GM18508 (cell line): ENCODE data around the gene CLDND1.
"Not testable (repeated sequence)": the region's sequence is repeated elsewhere in the genome, so short reads cannot be mapped to it uniquely, and the experiment has no call there.

Experiments used
- ATAC-seq: cut with Tn5 transposase; IDR thresholded peaks from one replicate; pipeline ENCODE4 v1.9.1; 2021; ENCODE audit warnings: moderate number of reproducible peaks; ENCODE audit not compliant: insufficient read depth, unreplicated experiment

CLDND1 gene

DNA sequence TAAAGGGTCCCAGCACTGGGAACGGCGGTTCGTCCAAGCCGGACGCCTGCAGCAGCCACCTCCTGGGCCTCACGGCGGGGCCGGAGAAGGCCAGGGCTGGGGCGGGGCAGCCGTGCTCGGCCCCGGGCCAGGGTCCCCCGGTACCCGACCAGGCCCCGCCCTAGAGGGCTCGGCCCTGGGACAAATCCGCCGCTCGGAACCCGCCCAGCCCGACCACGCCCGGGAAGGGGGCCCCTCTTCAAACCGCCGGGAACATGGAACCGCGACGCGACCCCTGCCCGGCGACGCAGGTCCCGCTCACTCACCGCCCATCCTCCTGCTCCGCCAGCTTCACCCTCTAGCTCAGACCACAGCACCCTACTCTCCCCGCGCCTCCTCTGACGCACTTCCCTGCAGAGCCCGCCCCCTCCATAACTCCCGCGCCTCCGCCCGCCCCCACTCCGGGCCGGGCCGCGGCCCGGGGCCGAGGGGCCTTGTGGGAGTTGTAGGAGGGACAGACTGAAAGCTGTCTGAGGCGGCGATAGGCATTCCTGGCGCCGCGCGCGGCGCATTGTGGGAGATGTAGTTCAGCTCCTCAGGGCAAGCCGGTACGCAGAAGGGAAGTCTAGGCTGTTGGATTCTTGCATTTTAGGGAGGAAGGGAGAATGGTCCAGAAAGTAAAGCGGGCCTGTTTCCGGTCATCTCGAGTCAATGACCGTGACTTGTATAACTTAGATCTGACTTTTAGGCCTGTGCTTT is at the start of gene CLDND1:
Gene CLDND1 (minus strand): TSS at position 359 of the 738 bp plus-strand sequence. CDS start 1,478 bp downstream, outside the sequence.
- peak; percentile 67 for ATAC-seq

DNA sequence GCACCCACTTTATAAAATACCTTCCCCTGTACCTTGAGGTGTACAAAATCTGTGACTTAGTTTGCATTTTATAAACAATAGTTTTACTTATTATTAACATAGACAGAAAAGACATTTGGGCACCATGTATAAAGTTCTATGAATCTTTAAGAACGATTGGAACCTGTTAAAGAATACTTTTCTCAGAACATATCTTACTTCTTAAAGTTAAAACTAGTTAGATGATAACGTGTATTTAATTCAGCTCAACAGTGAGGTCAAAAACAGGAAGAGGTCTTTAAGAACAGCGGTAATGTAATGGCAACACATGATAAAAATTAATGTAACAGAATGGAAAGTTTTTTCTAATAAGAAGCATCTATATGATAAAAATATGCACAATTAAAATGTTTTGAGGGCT is 45.7 kb upstream of the CLDND1 start:
- ATAC-seq, result no peak

DNA sequence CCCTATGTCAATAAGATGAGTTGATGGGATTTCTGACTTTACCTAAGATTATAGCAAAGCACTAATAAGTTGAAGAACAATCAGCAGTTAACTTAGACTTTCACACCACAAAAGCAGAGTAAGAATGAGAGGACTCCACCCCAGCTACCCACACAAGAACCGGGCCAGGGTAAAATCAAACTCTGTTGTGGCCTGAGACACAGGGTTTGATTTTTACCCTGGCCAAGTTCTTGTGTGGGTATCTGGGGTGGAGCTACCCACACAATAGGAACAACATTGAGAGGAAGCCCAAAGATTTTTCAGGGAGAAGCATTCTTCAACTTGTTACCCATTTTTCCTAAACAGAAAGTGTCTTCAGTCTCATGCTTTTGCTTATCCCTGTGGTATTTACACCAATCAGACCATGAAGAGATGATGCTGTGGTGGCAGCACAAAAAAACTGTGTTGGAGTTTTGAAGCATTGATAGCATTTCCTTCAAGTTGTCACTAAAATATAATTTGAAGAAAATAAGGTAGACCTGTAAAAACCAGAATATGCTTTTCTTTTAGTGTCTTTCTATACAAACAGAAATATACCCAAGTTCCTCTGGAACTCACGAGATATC is 45.1 kb upstream of the CLDND1 start:
- ATAC-seq, result no peak

DNA sequence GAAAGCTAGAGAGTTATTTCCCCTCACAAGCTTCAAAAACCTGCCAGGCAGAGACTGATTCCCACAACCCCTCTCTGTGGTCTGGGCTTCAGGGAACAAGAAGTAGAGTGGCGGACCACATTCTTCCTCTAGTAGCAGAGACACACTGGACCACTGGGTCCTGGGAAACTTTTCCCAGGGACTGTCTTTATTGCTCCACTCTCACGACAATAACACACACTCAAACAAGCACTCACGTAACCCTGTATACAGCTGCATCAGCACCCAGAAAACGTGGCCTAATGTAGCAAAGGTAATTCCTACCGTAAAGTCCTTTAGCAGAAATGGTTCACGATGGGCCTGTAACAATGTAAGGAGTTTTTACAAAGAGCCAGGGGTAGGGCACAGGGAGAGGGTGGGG is 43.1 kb upstream of the CLDND1 start:
- ATAC-seq, result no peak

DNA sequence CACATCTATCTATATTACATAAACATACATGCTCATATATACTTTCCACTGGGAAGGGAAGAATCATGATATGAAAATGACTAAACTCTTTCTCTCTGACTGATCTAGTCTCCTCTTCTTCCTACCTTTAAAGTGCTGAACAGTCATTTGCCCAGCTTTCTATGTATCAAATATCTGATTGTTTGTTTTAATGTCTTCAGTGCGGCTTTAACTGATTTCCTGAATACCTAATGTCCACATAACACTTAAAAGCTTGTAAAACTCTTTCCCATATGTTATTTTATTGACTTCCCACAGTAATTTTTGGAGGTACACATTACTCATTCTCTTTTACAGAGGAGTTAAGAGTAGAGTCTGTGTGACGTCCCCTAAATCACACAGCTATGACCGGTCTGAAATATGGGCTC is 42.5 kb upstream of the CLDND1 start:
- ATAC-seq, result no peak

DNA sequence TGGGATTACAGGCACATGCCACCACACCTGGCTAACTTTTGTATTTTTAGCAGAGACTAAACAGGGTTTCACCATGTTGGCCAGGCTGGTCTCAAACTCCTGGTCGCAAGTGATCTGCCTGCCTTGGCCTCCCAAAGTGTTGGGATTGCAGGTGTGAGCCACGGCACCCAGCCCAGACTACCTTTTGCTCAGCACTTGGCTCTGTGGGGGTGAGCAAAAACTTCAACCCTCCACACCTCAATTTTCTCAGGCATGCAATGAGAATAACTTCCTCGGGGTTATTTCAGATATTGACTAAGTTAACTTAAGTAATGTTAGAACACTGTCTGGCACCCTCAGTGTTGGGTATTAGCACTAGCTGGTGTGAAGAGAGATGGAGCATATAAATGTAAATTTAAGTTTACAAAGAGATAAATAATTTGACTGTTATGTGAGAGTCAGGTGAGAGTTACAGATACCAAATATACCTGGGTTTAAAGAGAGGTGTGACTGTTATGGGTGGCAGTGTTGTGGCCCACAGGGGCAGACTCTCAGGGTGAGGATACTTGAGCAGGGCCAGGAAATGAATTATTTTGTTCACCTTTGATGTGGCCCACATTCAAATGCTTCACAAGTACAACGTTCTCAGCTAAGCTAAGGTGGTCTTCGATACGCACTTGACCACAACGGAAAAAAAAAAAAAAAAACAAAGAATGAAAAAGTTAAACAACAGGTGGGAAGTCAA is 41.7 kb upstream of the CLDND1 start:
- ATAC-seq, result no peak

DNA sequence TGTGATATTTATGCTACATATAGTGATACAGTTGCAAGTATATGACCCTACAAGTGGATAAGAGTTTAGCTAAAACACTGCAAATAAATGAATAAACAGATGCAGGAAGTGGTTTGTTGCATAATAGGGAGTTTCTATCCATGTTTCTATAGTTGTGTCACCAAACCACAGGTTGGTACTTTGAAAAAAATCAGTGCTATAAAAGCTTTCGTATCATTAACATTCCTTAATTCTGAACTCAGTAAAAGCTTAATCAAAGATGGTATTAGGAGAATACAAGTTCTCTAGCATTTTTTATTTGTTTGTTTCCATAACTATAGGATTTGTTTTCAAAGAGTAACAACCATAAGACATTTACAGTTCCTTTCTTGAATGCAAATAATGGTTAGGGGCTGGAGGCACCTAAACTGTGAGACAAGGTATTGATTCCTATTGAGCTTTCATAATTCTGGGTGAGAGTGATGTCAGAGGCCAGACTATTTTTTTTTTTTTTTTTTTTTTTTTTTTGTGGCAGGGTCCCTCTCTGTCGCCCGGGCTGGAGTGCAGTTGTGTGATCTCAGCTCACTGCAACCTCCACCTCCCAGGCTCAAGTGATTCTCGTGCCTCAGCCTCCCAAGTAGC is 41.1 kb upstream of the CLDND1 start:
- ATAC-seq, result peak; percentile 46

DNA sequence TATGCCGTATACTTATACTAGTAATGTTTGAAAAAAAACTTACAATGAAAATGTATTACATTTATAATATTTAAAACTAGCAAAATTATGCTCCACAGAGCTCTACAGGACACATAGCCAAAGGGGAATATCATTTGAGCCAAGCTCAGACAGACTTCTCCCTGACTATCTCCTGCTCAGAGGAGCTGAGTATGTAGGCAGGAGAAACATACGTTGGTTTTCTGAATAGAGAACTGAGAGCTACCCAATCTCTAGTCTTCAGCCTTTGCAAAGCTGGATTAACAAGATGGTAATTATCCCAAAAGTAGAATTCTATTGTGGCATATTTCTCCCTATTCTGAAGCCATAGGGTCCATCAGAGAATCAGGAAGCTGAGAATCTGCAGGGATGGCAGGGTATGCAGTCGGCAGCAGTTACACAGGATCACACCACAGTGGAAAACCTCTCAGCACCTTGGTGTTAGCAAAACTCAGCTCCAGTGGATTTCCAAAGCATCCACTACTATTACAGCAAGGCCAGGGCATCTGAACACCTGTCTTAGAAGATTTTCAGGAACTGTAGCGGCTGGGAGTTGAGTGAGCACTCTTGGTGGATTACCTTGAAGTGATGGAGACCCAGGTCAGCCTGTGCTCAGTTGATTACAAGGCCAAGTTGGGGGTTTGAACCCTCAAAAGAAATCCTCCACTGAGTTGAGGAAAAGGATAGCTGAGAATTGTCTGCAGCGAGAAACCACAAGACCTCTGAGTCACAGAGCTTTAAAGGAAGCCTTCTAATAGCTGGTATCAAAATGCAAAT is 39.2 kb upstream of the CLDND1 start:
- no peak for ATAC-seq

DNA sequence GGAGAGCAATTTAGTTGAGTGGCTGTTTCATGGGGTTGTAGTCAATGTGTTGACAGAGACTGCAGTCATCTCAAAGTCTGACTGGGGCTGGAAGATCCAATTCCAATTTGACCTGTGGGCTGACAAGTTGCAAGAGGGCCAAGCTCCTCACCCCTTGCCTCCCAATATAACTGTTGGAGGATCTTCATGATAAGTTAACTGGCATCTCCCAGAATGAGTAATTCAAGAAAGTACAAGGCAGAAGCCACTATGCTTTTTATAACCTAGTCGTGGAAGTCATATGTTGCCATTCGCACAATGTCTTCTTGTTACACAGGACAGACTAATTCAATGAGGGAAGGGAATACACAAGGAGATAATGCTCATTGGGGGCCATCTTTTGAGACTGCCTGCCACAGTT is 38.2 kb upstream of the CLDND1 start:
- no peak for ATAC-seq

DNA sequence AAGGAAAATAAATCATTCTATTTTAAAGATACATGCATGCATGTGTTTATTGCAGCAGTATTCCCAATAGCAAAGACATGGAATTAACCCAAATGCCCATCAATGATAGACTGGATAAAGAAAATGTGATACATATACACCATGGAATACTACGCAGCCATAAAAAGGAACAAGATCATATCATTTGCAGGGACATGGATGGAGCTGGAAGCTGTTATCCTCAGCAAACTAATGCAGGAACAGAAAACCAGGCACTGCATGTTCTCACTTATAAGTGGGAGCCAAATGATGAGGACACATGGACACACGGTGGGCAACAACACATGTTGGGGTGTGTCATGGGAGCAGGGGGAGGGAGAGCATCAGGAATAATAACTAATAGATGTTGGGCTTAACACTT is 37.1 kb upstream of the CLDND1 start:
- ATAC-seq, result not testable (repeated sequence)

DNA sequence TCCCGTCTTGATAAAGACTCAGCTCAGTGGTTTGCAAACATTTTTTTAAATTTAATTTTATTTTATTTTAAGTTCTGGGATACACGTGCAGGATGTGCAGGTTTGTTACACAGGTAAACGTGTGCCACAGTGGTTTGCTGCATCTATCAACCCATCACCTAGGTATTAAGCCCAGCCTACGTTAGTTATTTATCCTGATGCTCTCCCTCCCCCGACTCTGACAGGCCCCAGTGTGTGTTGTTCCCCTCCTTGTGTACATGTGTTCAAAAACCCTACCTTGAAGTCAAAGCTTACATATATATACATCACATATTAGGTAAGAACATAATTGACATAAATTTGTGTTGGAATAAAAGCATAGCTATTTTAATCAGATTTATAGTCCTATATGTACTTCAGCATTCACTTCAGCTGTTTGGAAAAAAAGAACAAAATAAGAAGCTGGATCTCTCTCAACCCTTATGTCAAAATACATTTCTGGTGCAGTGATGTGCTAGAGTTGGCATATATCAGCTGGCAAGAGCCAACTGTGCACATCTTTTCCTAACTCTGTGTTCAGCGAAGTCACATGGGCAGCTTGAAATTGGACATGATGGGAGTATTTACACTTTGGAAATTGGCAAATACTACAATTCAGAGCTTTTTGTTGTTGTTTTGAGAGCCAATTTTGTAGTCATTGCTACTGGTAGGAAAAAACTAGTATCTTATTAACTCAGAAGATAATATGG is 35.6 kb upstream of the CLDND1 start:
- ATAC-seq, result no peak

DNA sequence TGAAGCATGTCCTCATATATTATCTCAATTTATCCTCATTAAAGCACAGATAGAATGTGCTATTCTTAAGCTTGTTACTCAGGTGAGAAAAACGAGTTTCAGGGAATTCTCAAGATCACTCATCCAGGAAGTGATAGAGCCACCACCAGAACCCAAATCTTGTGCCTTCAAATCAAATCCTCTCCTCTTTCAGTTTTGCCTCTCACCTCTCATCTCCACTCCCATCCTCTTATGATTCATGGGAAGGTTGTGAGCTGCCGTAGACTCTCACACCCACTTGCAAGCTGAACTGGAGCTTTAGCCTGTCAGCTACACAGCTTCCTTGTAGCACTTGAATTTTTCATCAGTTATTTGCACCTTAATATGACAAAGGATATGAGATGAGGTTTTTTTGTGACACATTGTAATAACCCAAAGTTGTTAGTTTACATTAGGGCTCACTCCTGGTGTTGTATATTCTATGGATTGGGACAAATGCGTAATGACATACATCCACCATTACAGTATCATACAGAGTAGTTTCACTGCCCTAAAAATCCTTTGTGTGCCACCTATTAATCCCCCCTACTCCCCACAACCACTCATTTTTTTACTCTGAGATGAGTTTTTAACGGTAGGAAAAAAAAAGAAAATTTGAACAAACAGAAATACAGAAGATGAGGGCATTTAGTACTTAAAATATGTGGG is 34.8 kb upstream of the CLDND1 start:
- ATAC-seq, result no peak

DNA sequence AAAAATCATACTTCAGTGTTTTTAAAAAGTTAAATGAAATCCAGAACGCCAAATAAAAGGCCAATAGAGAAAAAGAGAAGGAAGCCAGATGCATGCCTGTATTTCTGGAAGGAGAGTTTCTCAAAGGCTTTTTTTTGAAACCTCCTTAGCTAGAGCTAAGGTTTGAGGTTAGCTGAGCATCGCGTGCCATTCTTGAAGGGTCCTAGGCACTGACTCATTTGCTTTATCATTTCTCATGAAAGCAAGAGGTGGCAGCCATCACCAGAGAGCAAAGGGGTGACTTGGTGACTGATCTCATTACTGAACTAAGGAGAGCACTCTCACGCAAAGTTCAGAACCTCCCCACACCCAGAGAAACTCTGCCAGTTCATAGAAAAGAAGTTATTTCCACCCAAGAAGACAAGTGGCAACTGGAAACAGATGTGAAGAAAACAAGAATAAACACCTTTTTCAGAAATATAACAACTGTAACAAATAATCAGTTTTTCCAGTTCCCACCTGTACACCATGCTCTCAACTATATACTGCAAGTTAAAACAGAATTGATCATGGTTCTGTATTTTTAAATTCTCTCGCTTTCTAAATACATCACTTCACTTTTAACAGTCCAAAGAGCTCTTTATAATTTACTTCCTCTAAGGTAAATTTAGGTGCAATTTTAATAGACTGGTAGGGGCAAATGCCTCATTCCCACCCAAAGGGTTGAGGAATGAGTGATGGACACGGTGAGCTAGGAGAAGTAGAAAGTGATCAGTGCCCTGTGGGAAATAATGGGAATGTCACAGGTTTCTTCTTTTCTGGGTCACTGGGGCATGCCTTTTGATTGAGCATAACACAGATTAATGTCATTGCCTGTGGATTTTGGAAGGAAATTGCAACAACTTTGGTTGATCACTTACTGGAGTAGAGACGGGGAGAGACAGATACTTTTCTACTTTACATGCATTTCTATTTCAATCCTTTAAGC is 33.7 kb upstream of the CLDND1 start:
- peak; percentile 69 for ATAC-seq

DNA sequence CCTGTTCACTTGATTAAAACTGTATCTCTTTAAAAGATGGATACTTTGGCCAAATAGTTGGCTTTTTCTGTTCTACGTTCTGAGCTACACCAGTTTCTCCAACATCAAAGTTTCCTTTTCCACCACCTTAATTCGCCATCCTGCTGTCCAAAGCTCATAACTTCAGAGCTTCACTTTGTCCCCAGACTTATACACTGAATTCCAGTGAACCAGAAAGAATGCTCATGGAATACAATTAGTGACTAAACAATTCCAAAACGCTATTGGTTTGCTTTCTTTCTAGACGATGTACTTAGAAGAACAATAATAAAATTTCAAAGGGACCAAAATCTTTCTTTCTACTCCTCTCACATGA is 32.3 kb upstream of the CLDND1 start:
- ATAC-seq, result no peak

DNA sequence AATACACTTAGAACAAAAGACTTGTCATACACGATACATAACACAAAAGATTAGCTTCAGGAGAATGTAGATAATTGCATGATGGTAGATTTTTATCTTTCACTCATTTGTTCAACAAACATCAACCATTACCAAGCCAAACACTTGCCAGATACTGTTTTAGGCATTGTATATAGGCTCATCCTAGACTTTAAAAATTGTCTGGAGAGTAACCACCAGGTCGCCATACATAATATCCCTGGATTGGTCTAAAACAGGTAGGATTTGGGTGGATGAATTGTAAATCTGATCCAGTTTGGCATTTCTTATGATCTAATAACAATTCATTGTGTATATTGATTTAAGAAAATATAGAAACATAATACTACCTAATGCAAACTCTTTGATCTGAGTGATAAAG is 31.9 kb upstream of the CLDND1 start:
- no peak for ATAC-seq

DNA sequence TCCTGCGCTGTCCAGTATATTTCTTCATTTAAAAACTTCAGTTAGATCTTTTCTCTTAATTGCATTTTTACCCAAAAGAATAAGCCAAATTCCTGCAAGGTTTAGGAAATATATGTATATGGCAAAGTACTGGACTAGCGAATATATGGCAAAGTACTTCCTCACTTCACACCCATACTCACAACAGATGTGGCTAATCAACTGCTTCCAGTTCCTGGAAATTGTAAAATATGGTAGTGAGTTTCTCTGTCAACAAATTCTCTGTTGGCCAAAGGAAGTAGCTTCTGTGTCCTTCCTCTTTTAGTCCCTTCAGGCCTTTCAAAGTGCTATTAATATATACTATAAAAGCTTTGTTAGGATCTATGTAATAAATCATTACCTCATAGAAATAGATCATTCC is 31.1 kb upstream of the CLDND1 start:
- no peak for ATAC-seq

DNA sequence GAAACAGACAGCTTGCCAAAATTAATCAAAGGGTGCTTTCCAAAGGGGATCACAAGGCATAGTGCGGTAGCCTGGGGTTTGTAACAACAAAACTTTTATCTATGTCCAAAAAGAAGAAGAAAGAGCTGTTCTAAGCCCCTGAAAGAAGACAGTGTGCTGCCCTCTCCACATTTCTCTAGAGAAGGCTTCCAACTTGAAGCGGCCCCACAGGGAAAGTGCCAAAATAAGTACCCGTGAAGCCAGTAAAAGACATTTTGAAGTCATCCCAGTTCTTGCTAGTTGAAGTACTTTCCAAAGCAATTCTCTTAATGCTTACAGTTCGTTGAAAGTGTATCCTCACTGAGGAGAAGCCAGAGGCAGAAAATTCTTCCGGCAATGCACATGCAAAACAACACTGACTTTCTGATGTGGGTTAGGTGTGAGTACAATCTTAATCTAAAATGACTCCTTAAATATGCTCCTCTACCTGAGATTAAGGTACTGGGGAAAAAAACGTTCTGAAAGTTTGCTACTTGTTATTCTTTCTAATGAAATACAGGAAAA is 30.4 kb upstream of the CLDND1 start:
- no peak for ATAC-seq
